A673 (cell line): ENCODE data around the gene RILPL2.

Source experiments
- EZH2 ChIP-seq: fragments of 200-600 bp; sonication (generic); IDR thresholded peaks from 2 replicates; pipeline ENCODE4 v1.6.1; 2017; ENCODE audit warnings: borderline replicate concordance, low read depth, mild to moderate bottlenecking, mixed read lengths, antibody characterized with exemption, low read length; ENCODE audit not compliant: poor library complexity, severe bottlenecking
- TF ChIP-seq, protein P1 (sequence below): fragments of 300-800, 200-600 bp; sonication (generic); conservative IDR thresholded peaks from 2 replicates; pipeline ENCODE4 v1.5.1; 2017; ENCODE audit warnings: low read depth, mild to moderate bottlenecking, antibody characterized with exemption, low read length, moderate library complexity, mixed read lengths

DNA sequence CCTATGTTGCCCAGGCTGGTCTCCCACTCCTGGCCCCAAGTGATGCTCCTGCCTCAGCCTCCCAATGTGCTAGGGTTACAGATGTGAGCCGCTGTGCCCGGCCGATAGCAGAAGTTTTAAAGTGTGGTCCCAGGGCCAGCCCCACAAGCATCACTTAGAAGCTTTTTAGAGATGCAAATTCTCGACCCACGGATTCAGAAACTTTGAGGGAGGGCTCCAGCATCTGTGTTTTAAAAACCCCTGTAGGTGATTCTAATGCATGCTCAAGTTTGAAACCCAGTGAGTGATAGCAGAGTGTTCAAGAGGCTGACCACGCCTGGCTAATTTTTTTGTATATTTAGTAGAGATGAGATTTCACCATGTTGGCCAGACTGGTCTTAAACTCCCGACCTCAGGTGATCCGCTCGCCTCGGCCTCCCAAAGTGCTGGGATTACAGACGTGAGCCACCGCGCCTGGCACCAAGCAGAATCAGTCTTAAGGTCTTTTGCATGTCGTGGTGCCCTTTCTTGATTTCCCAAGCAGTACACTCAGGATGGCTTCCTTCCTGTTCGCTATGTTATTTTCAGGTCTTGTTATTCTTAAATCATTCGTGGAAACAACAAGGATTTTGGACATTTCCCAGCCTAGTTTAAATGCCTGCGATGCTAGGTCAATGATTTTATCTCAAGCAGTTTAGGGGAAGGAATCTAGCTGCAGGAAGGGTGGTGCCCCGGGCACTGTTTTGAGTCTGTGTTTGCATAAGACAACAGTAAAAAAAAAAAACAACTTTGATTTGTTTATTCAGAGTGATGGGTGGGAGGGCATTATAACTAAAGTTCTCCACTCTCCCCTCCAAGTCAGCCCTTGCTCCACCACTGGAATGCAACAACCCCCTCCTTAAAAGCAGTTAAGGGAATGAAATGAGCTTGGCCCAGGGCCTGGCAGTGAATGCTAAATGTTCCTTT is 9.2 kb upstream of the RILPL2 start:
- no peak for TF ChIP-seq EZH2
- TF ChIP-seq, protein P1, sequence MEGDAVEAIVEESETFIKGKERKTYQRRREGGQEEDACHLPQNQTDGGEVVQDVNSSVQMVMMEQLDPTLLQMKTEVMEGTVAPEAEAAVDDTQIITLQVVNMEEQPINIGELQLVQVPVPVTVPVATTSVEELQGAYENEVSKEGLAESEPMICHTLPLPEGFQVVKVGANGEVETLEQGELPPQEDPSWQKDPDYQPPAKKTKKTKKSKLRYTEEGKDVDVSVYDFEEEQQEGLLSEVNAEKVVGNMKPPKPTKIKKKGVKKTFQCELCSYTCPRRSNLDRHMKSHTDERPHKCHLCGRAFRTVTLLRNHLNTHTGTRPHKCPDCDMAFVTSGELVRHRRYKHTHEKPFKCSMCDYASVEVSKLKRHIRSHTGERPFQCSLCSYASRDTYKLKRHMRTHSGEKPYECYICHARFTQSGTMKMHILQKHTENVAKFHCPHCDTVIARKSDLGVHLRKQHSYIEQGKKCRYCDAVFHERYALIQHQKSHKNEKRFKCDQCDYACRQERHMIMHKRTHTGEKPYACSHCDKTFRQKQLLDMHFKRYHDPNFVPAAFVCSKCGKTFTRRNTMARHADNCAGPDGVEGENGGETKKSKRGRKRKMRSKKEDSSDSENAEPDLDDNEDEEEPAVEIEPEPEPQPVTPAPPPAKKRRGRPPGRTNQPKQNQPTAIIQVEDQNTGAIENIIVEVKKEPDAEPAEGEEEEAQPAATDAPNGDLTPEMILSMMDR = no peak
